Mucosa of descending colon (tissue), 3 donors: ENCODE results near the gene FBXL20. TPM values are rescaled to one million over a fixed set of nuclear protein-coding genes. Genes with fewer than 3 reads are reported as not detected.
"Not testable (repeated sequence)": the region's sequence is repeated elsewhere in the genome, so short reads cannot be mapped to it uniquely, and the experiment has no call there.

ENCODE experiments used
- ATAC-seq: fragments of 200-7000 bp; cut with Tn5 transposase; one replicate; pipeline ENCODE4 v1.9.1; 2020; ENCODE audit warnings: mild to moderate bottlenecking, moderate library complexity
- DNase-seq, 3 donors: peaks; one replicate each; pipeline ENCODE4 v3.0.0-alpha.2; 2020
- H3K36me3 ChIP-seq: fragments of 200-600 bp; one replicate; pipeline ENCODE4 v1.8.0; 2021; ENCODE audit warnings: low read depth, mild to moderate bottlenecking
- H3K4me1 ChIP-seq: fragments of 200-600 bp; one replicate; pipeline ENCODE4 v1.8.0; 2021; ENCODE audit warnings: low read depth, mild to moderate bottlenecking
- H3K4me3 ChIP-seq: fragments of 200-600 bp; one replicate; pipeline ENCODE4 v1.8.0; 2021; ENCODE audit warnings: mild to moderate bottlenecking
- H3K9me3 ChIP-seq: fragments of 200-600 bp; one replicate; pipeline ENCODE4 v1.8.0; 2021; ENCODE audit warnings: mild to moderate bottlenecking
- CTCF ChIP-seq: fragments of 200-600 bp; IDR thresholded peaks from one replicate; pipeline ENCODE4 v1.8.0; 2022; ENCODE audit warnings: antibody characterized with exemption, mild to moderate bottlenecking
- intact Hi-C, 2 donors: fragments of 100-400 bp; cut with DNase I in 1 of 2; cut with micrococcal nuclease in 1 of 2; formaldehyde crosslinking; loops; one replicate each; pipeline versions ENCODE4 v1.11.0 to v1.11.1; 2022; cut with DNase I, micrococcal nuclease
- total RNA-seq, 3 donors: library from RNA; stranded (reverse); fragmentation: NEBNext Ultra II Directional in 2 of 3; extraction: Animal tissue kit (Norgen Biotek cat#: 25700) in 2 of 3; gene quantifications; one replicate each; pipeline versions ENCODE4 v1.2.1 to v1.2.4, GENCODE V29; 2021 to 2023
- donor health status: DM: no; HTN: no; CAD: no; lungs with moderate emphysema.
- donor health status: DM: no; HTN: no; CAD: no.
- donor health status: DM: no; HTN: yes; CAD: no.

The FBXL20 gene
- total RNA-seq, 3 donors from 2014 or later, result 16.6 to 29.2 (median 28.9) TPM

- no peak overlapping the region for H3K4me3 ChIP-seq
- intact Hi-C loops, result no loop called here
- peaks cover 9% of the 10 kb centered on the region for H3K4me1 ChIP-seq
- ATAC-seq (no peak), DNase-seq (no peak)
- TF ChIP-seq CTCF, result no peak
- H3K36me3 ChIP-seq, result no peaks in the 10 kb centered on the region
- no peaks in the 10 kb centered on the region for H3K9me3 ChIP-seq
Observed at GRCh38 chr17:39252788-39253460, 148.5 kb downstream of the FBXL20 start.

GRCh38 chr17:39251997-39252396 is 149.4 kb downstream of the FBXL20 start:
- intact Hi-C loops, result no loop called here
- DNase-seq (no peak), ATAC-seq (no peak)
- Histone ChIP-seq H3K9me3 (no peaks in the 10 kb centered on the region), H3K4me1 (peaks cover 2% of the 10 kb centered on the region), H3K36me3 (no peaks in the 10 kb centered on the region), H3K4me3 (no peak overlapping the region)
- no peak for TF ChIP-seq CTCF

DNA sequence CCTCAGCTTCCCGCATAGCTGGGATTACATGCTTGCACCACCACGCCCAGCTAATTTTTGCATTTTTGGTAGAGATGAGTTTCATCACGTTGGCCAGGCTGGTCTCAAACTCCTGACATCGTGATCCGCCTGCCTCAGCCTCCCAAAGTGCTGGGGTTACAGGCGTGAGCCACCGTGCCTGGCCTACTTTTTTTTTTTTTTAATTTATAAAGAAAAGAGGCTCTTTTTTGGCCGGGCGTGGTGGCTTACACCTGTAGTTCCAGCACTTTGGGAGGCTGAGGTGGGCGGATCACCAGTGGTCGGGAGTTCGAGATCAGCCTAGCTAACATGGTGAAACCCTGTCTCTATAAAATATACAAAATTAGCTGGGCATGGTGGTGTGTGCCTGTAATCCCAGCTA is 151.3 kb downstream of the FBXL20 start:
- ATAC-seq, intact Hi-C loops: not testable (repeated sequence)

GRCh38 chr17:39246274-39246673 is 155.2 kb downstream of the FBXL20 start:
- no peaks in the 10 kb centered on the region for H3K9me3 ChIP-seq
- no peaks in the 10 kb centered on the region for H3K36me3 ChIP-seq
- no peak for TF ChIP-seq CTCF
- no peak for ATAC-seq
- DNase-seq, result no peak
- H3K4me3 ChIP-seq, result no peak overlapping the region
- intact Hi-C loops, result loop anchor here in 1 of 2 donors (10.0 kb wide), 1 partner anchor 261 kb away; no protein-coding TSS in a partner anchor
- H3K4me1 ChIP-seq, result peaks cover 5% of the 10 kb centered on the region

More for the DNA sequence above, 151.3 kb downstream of the FBXL20 start:
- H3K9me3 ChIP-seq, H3K4me1 ChIP-seq, H3K36me3 ChIP-seq, DNase-seq, H3K4me3 ChIP-seq: not testable (repeated sequence)

DNA sequence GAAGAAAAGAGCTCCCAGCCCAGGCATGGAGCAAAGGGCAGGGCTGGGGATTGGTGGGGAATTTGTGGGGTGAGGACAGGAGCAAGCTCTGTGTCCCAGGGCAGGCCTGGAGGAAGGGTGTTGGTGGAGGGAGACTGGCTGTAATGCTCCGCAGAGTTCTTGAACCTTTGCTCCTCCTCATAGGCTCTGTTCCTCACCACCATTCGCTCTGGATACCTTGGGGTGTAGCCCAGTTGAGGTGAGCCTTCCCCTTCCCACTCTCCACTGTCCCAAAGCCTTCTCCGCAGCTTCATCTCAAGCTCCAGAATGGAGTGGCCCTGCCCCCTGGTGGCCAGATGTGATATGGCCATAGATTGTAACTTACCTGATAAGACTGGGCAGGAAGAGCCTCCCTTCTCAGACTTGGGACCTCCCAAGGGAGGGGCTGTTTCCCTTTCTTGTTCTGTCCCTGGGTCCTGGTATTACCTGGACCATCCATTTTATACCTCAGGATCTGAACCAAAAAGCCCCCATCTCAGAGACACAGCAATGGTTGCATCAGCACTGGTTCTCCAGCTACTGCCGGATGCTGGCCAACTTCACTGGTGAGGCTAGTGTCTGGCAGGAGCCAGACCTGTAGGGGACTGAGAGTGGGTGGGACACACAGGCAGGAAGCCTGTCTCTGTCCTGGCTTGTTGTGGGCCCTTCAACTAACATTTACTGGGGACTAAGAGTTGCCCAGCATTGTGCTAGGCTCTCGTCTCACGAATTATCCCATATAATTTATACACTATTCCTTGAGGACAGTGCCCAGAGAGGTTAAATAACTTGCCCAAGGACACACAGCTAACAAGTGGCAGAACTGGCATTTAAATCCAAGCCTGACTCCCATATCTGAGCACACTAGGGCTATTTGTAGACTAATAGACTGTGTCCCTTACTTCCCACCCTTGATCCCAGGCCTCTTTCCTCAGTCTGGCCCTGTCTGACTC is 156.5 kb downstream of the FBXL20 start:
- Histone ChIP-seq H3K4me3 (no peak overlapping the region), H3K9me3 (no peaks in the 10 kb centered on the region), H3K4me1 (peaks cover 5% of the 10 kb centered on the region), H3K36me3 (no peaks in the 10 kb centered on the region)
- peak; percentile 75 for TF ChIP-seq CTCF
- DNase-seq, result peak; percentile 77 to 96 (median 88)
- peak; percentile 97 for ATAC-seq
- intact Hi-C loops, result loop anchor here in 1 of 2 donors (10.0 kb wide), 1 partner anchor 260 kb away; no protein-coding TSS in a partner anchor
